ENCODE measurements around the gene SNX14. TPM values are rescaled to one million over a fixed set of nuclear protein-coding genes. Genes with fewer than 3 reads are reported as not detected.
"Not testable (repeated sequence)": the region's sequence is repeated elsewhere in the genome, so short reads cannot be mapped to it uniquely, and the experiment has no call there.

SNX14 gene
- total RNA-seq, 1 donor from 2014 or later = 64.8 TPM

DNA sequence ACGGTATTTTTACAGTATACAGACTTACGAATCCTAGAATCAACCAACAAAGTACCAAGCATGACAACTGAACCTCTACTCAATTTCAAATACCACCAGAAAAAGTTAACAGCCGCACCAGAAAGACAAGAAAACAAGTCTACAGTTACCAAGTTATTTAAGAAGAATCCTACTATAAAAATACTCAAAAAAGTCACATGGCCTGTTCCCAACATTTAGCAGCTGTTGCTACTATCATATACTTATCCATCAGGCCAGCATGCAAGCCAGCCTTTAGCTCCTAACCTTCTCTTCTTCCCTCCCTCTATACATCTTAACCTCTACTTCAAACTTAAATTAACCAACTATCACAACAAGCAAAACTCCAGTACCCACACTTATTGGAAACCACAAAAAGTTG, 47.2 kb upstream of the SNX14 start:
- peak overlapping the region; percentile 98 to 100 for H3K4me3 ChIP-seq
- peak overlapping the region; percentile 98 for H3K27ac ChIP-seq
- H3K4me1 ChIP-seq = peaks cover 61% of the 10 kb centered on the region

DNA sequence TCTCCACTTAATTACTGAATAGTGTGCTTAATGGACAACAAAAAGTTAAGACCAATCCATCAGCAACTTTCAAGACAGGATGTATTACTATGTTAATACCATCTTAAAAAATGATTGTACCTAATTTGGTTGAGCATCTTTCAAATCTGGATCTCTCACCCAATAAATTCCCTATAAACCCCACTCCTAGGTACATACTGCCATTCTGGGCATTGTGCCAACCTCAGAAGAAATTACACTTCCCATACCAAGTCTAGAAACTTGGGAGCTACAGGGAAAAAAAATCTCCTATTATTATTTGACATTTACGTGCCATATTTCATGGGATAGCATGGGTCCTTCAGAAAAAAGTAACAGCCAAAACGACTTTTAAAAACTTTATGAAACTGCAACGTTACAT, 43.9 kb upstream of the SNX14 start:
- Histone ChIP-seq H3K9me3 (no peaks in the 10 kb centered on the region), H3K27ac (no peak overlapping the region), H3K4me3 (no peak overlapping the region), H3K4me1 (peaks cover 68% of the 10 kb centered on the region), H3K27me3 (no peaks in the 10 kb centered on the region), H3K36me3 (peaks cover 0 to 68% of the 10 kb centered on the region in 2 donors)
- TF ChIP-seq POLR2A (IDR thresholded peaks at IDR 0.05) (no peak), POLR2AphosphoS5 (IDR thresholded peaks at IDR 0.05; ENCODE audit: insufficient read depth in 1 of 2, low read depth in 1 of 2) (no peak)
- TF ChIP-seq, protein P1, sequence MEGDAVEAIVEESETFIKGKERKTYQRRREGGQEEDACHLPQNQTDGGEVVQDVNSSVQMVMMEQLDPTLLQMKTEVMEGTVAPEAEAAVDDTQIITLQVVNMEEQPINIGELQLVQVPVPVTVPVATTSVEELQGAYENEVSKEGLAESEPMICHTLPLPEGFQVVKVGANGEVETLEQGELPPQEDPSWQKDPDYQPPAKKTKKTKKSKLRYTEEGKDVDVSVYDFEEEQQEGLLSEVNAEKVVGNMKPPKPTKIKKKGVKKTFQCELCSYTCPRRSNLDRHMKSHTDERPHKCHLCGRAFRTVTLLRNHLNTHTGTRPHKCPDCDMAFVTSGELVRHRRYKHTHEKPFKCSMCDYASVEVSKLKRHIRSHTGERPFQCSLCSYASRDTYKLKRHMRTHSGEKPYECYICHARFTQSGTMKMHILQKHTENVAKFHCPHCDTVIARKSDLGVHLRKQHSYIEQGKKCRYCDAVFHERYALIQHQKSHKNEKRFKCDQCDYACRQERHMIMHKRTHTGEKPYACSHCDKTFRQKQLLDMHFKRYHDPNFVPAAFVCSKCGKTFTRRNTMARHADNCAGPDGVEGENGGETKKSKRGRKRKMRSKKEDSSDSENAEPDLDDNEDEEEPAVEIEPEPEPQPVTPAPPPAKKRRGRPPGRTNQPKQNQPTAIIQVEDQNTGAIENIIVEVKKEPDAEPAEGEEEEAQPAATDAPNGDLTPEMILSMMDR (IDR thresholded peaks at IDR 0.05) = no peak
- intact Hi-C loops (cut with DNase I) = no loop called here
- DNase-seq (ENCODE audit: extremely low spot score in 2 of 2) = no peak

More for the DNA sequence above, 47.2 kb upstream of the SNX14 start:
- no peaks in the 10 kb centered on the region for H3K9me3 ChIP-seq
- DNase-seq (ENCODE audit: extremely low spot score in 2 of 2) = no peak
- intact Hi-C loops (cut with DNase I) = no loop called here
- TF ChIP-seq POLR2AphosphoS5 (IDR thresholded peaks at IDR 0.05; ENCODE audit: insufficient read depth in 1 of 2, low read depth in 1 of 2) = no peak
- TF ChIP-seq, protein P1 (IDR thresholded peaks at IDR 0.05) = no peak
- TF ChIP-seq POLR2A (IDR thresholded peaks at IDR 0.05) = no peak
- H3K36me3 ChIP-seq = peaks cover 0 to 39% of the 10 kb centered on the region in 2 donors
- no peaks in the 10 kb centered on the region for H3K27me3 ChIP-seq

DNA sequence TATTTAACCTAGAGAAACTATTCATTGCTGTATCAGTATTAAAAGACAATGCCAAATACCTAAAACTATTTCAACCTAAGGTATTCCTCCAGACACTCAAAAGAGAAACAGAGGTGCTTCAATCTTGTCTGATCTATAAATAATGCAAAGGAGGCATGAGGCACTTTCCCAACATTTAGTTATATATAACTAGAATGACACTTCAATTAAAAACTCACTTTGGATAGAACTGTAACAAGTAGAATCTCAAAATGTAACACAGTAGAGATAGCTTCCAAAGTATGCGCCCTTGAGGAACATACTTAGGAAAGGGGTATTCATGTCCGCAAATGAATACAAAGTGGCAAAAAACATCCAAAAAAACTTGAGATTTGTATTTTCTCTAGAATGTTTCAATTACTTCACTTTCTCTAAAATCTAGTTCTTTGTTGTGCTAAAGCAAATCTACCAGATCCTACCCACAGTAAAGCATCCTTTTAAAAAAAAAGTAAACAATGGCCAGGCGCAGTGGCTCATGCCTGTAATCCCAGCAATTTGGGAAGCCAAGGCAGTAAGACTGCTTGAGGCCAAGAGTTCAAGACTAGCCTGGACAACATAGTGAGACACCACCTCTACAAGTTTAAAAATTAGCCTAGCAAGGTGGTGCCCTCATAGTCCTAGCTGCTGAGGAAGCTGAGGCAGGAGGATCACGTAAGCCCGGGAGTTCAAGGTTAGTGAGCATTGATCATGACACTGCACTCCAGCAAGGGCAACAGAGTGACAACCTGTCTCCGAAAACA, 38.7 kb upstream of the SNX14 start:
- Histone ChIP-seq H3K4me3 (no peak overlapping the region), H3K27me3 (no peaks in the 10 kb centered on the region), H3K27ac (no peak overlapping the region), H3K9me3 (no peaks in the 10 kb centered on the region), H3K36me3 (peaks cover 3 to 79% of the 10 kb centered on the region in 2 donors), H3K4me1 (peaks cover 60% of the 10 kb centered on the region)
- no peak for TF ChIP-seq POLR2AphosphoS5 (IDR thresholded peaks at IDR 0.05; ENCODE audit: insufficient read depth in 1 of 2, low read depth in 1 of 2)
- TF ChIP-seq, protein P1 (IDR thresholded peaks at IDR 0.05) = no peak
- TF ChIP-seq POLR2A (IDR thresholded peaks at IDR 0.05) = no peak
- intact Hi-C loops (cut with DNase I) = no loop called here
- no peak for DNase-seq (ENCODE audit: extremely low spot score in 2 of 2)

DNA sequence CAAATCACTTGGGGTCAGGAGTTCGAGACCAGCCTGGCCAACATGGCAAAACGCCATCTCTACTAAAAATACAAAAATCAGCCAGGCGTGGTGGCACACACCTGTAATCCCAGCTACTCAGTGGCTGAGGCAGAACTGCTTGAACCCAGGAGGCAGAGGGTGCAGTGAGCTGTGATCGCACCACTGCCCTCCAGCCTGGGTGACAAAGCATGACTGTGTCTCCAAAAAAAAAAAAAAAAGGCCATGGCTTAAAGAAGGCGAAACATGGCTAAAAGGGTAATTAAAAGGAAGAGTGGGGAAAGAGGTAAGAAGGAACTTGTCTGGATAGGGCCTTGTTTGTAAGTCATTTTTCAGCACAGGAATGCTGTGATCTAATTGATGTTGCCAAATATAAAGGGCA, 37.5 kb upstream of the SNX14 start:
- H3K4me3 ChIP-seq; H3K27ac ChIP-seq; H3K27me3 ChIP-seq; DNase-seq (ENCODE audit: extremely low spot score in 2 of 2); intact Hi-C loops (cut with DNase I); H3K9me3 ChIP-seq: not testable (repeated sequence)
- H3K4me1 ChIP-seq = peaks cover 57% of the 10 kb centered on the region
- H3K36me3 ChIP-seq = peaks cover 3 to 79% of the 10 kb centered on the region in 2 donors

DNA sequence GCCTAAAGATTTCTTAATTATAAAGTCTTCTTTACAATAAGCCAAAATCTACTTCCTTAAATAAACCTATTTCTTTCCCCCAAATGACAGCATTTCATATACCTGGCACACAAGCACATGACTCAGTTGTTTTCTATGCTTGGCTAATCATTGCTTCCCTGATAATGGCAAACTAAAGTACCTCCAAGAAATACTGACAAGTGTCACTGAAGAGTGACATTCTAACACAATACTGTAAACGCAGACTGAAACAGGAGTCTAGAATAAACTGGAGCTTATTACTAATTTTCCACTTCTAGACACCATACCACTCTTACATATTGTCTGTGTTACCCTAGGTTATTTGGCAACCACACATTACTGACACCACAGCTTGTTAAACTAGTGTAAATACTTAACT, 34.7 kb upstream of the SNX14 start:
- no peak overlapping the region for H3K27ac ChIP-seq
- no peak for DNase-seq (ENCODE audit: extremely low spot score in 2 of 2)
- intact Hi-C loops (cut with DNase I) = no loop called here
- H3K27me3 ChIP-seq = no peaks in the 10 kb centered on the region
- no peak for TF ChIP-seq POLR2A (IDR thresholded peaks at IDR 0.05)
- TF ChIP-seq POLR2AphosphoS5 (IDR thresholded peaks at IDR 0.05; ENCODE audit: insufficient read depth in 1 of 2, low read depth in 1 of 2) = no peak
- TF ChIP-seq, protein P1 (IDR thresholded peaks at IDR 0.05) = no peak
- peaks cover 3 to 67% of the 10 kb centered on the region in 2 donors for H3K36me3 ChIP-seq
- H3K4me3 ChIP-seq = no peak overlapping the region
- peaks cover 51% of the 10 kb centered on the region for H3K4me1 ChIP-seq
- H3K9me3 ChIP-seq = no peaks in the 10 kb centered on the region
